ENCODE data around the gene TMEM128. TPM values are rescaled to one million over a fixed set of nuclear protein-coding genes. Genes with fewer than 3 reads are reported as not detected.
A peak's percentile ranks its signal among the peaks of the same experiment; 100 is the strongest.

TMEM128 gene
- total and polyA plus RNA-seq, 2 of the 13 experiments (the other 11 are each of a cell fraction or from before 2014, with no cell fraction given), result 19.4 to 27.9 TPM

GRCh38 chr4:4248029-4248884 lies at the start of gene TMEM128 (continued):
- TF ChIP-seq, protein P1, sequence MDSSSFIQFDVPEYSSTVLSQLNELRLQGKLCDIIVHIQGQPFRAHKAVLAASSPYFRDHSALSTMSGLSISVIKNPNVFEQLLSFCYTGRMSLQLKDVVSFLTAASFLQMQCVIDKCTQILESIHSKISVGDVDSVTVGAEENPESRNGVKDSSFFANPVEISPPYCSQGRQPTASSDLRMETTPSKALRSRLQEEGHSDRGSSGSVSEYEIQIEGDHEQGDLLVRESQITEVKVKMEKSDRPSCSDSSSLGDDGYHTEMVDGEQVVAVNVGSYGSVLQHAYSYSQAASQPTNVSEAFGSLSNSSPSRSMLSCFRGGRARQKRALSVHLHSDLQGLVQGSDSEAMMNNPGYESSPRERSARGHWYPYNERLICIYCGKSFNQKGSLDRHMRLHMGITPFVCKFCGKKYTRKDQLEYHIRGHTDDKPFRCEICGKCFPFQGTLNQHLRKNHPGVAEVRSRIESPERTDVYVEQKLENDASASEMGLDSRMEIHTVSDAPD (CRISPR knock-in tag; IDR thresholded peaks at IDR 0.05), result no peak; the same call in 1 of the 2 replicates
- TF ChIP-seq CHD2 (IDR thresholded peaks at IDR 0.05; ENCODE audit: low read depth, low read length), result no peak
- peak; percentile 81 for TF ChIP-seq FOXK1 (CRISPR knock-in tag; IDR thresholded peaks at IDR 0.05; ENCODE audit: borderline replicate concordance, low read depth)
- TF ChIP-seq ZNF121 (CRISPR knock-in tag; IDR thresholded peaks at IDR 0.05), result peak; percentile 51; the same call in 1 of the 2 replicates
- TF ChIP-seq, protein P2, sequence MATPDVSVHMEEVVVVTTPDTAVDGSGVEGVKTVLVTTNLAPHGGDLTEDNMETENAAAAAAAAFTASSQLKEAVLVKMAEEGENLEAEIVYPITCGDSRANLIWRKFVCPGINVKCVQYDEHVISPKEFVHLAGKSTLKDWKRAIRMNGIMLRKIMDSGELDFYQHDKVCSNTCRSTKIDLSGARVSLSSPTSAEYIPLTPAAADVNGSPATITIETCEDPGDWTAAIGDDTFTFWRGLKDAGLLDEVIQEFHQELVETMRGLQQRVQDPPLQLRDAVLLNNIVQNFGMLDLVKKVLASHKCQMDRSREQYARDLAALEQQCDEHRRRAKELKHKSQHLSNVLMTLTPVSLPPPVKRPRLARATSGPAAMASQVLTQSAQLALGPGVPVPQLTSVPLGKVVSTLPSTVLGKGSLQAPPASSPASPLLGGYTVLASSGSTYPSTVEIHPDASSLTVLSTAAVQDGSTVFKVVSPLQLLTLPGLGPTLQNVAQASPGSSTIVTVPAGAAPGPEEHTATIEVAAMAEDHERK (CRISPR knock-in tag; IDR thresholded peaks at IDR 0.05; ENCODE audit: low read depth), result 0 out of 2 replicates have a peak, but pooled peaks have one; percentile 17
- no peak for TF ChIP-seq HMG20A (CRISPR knock-in tag; IDR thresholded peaks at IDR 0.05; ENCODE audit: borderline replicate concordance)
- TF ChIP-seq ZSCAN22 (CRISPR knock-in tag; IDR thresholded peaks at IDR 0.05), result no peak
- no peak for TF ChIP-seq RCOR2 (CRISPR knock-in tag; IDR thresholded peaks at IDR 0.05)
- TF ChIP-seq TFDP2 (CRISPR knock-in tag; IDR thresholded peaks at IDR 0.05), result peak; percentile 50; the same call in 1 of the 2 replicates
- peak; percentile 58; the same call in 1 of the 2 replicates for TF ChIP-seq MIER3 (CRISPR knock-in tag; IDR thresholded peaks at IDR 0.05; ENCODE audit: borderline replicate concordance)
- TF ChIP-seq, protein P3, sequence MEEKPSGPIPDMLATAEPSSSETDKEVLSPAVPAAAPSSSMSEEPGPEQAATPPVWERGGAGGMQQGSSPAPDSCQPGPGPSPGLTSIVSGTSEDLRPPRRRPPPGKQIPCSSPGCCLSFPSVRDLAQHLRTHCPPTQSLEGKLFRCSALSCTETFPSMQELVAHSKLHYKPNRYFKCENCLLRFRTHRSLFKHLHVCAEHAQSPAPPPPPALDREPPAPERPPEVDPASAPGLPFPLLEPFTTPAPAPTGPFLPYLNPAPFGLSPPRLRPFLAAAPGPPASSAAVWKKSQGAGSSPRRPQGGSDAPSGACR (CRISPR knock-in tag; IDR thresholded peaks at IDR 0.05), result 0 out of 2 replicates have a peak, but pooled peaks have one; percentile 71

All from HepG2 (cell line).